ENCODE results near the gene ZNF566.
"Not testable (repeated sequence)": the region's sequence is repeated elsewhere in the genome, so short reads cannot be mapped to it uniquely, and the experiment has no call there.

ZNF566 gene

DNA sequence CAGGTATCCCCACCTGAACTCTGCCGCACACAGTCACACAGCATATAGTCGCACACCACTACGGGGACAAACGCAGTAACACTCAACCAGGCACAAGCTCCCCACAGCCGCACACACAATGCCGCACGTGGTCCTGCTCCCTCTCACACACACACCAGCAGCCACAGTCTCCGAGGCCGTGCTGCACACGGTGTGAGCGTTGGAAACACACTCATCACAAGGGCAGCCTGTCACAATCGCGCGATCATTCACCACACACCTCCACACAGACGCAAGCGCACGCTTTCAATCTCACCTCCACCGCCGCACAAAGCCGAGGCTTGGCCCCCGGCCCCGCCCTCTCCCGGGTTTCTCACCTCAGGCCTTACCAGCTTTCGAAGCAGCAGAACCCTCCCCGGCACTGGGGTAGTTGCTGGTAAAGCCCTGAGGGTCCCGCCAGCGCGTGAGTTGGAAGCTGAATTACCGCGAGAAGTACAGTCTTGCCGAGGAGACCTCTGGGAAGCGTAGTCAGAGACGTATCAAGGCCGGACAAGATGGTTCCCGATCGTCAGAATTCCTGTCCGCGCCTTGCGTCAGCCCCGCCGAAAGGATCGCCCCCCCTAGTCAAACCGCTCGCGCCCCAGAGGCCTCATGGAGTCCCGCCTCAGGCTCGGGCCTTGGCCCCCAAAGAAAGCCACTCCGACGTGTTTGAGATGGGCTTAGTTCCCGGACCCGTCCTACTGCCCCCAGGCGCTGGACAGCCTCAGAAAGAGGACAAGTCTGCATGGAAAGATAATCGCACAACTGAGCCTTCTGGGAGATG lies at the start of gene ZNF566:
Gene ZNF566, minus strand, starts transcription at position 444 of the 802 bp plus-strand sequence. CDS start 13,004 bp downstream, outside the sequence.
- DNase-seq: peak; percentile 100

DNA sequence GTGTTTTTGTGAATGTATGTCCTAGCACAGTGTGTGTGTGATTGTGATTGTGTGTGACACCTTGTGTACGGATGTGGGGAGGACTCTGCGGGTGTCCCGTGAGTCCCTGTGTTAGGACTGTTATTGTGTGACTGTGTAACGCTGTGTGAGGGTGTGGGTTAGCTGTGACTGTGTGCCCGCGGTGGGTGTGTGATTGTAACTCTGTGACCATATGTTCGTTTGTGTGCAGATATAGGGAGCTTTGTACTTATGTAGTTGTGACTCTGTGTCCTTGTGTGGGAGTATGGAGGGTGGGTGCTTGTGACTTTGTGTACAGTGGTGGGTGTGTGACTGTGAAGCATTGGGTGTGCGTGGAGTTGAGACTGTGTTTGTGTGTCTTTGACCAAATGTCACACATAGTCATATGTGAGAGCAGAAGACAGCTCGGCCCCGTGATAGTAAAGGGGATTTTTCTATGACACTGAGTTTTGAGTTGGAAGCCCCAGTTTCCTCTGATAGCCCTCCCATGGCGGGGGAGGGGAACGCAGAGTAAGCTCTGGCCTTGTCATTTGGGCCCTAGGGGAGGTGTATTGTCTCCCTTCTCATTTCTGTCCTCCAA lies 39.7 kb upstream of the ZNF566 start:
- DNase-seq: no peak

DNA sequence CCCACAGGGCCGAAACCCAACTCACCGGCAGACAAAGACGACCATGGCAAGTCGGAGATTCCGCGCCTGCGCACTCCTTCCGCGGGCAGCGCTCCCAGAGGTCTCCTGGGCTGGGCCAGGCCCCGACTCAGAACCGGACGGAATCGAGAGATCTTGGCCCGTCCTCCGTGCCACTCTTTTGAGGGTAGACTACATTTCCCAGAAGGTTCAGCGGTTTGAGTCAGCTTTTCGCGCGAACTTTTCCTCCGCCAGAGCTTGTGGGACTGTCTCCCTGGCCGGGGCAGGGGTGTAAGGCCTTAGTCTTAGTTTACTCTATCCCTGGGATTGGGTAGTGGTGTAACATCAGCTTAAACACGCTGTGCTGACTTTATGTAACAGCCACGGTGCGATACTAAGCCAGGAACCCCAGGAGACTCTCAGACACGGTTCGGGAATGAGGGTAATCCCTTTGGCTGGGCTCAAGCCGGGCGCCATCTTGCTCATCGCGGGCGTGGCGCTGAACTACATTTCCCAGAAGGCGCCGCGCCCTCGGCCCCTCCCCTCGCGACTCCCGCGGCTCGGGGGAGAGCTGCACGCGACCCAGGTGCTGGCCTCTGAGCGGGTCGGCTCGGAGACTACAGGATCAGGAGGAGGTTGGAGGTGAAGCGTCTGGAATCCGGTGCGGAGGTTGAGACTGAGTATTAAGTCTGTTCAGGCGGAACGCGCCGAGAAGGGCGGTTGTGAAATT lies 39.0 kb upstream of the ZNF566 start, which contains the start of gene ZNF260:
Gene ZNF260, minus strand, starts transcription at position 78 of the 727 bp plus-strand sequence. CDS start 13,033 bp downstream, outside the sequence.
- DNase-seq: peak; percentile 99

DNA sequence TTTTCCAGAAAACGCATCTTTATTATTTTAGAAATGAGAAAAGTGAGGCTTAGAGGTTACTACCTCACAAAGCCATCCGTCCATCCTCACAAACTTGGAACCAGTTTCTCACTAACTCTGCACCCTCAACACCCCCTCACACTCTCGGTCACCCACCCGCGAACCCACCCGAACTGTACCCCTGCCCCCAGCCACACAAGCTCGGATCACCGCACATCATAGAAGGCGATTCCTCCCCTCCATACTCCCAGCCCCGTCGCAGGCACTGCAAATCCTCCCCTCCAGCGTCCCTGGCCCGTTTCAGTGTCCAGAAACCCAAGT lies 38.5 kb upstream of the ZNF566 start:
- no peak for DNase-seq

DNA sequence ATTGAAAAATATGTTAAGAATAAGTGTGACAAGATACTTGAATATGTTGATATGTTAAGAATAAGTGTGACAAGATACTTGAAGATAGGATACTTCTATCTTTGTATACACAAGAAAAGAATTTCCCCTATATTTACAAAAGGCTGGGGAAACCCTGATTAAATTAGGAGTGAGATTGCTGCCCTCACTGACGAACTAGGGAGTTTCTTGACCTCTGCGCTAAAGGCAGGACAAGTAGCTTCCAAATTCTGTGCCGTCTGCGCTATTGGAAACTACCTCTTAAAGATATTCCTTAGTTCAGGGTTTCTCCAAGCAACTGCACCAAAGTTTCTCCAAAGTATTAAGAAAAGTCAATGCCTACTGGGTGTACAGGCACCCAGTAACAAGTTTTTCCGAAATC lies 38.0 kb upstream of the ZNF566 start:
- DNase-seq: no peak

DNA sequence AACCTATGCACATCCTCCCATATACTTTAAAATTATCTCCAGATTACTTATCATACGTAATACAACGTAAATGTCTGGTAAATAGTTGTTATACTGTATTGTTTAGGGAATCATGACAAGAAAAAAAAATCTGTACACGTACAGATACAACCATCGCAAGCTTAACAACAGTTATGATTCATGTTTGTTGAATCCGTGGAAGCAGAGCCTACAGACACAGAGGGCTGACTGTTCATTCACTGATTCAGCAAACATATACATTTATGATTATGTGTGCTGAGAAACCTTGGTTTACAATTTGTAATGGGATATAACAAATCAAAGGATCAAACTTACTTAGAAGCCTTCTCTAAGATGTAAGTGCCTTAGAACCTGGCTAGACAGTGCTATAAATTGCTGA lies 37.2 kb upstream of the ZNF566 start:
- no peak for DNase-seq

DNA sequence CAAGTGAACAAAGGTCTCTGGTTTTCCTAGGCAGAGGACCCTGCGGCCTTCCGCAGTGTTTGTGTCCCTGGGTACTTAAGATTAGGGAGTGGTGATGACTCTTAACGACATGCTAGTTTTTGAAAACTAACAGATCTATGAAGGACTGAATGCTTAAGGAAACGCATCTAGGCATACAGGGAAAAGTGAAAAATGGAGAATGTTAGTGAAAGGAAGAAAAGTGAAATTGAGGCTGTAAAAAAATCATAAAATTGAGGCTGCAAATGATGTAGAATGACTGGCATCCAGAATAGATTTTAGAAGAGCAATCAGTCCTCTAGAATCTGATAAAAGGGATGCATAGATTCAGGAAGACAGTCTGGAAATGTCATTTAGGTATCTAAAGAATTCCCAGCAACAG lies 35.3 kb upstream of the ZNF566 start:
- no peak for DNase-seq

DNA sequence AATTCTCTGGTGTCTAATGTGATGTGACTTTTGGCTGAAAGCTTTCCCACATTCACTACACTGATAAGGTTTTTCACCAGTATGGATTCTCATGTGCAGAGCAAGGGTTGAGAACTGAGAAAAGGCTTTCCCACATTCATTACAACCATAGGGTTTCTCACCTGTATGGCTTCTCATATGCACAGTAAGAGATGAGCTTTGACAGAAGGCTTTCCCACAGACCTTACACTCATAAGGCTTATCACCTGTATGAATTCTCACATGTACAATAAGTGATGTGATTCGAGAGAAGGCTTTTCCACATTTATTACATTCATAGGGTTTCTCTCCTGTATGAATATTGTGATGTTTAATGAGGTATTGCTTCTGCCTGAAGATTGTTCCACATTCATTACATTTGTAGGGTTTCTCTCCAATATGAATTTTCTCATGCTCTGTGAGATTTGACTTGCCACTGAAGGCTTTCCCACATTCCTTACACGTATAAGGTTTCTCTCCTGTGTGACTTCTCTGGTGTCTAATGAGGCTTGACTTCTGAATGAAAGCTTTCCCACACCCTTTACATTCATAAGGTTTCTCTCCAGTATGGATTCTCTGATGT lies 24.8 kb upstream of the ZNF566 start:
- DNase-seq: no peak

DNA sequence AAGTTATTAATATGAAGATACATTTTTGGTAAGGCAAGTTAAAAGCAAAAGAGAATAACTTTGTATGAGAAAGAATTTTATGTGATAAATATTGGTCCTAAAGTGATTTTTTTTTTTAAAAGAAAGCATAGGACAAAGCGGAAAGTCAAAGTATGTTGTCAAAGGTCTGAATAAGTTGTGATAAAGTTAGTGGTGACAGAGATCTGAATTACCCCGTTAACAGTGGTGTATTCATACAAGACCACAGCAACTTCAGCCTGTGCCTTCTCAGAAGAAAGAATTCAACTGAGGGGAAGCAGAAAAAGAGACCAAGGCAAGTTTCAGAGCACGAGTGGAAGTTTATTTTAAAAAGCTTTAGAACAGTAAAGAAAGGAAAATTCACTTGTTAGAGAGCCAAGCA lies 19.0 kb upstream of the ZNF566 start:
- no peak for DNase-seq

DNA sequence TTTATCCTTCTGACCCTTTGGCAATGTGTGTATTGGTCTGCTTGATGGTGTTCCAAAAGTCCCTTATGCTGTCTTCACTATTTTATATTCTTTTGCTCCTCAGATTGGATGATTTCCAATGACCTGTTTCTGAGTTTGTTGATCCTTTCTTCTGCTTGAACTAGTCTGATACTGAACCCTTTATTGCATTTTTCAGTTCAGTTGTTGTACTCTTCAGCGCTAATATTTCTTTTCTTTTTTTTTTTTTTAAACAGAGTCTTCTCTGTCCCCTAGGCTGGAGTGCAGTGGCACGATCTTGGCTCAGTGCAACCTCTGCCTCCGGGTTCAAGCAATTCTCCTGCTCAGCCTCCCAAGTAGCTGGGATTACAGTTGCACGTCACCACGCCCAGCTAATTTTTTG lies 12.6 kb upstream of the ZNF566 start:
- no peak for DNase-seq

DNA sequence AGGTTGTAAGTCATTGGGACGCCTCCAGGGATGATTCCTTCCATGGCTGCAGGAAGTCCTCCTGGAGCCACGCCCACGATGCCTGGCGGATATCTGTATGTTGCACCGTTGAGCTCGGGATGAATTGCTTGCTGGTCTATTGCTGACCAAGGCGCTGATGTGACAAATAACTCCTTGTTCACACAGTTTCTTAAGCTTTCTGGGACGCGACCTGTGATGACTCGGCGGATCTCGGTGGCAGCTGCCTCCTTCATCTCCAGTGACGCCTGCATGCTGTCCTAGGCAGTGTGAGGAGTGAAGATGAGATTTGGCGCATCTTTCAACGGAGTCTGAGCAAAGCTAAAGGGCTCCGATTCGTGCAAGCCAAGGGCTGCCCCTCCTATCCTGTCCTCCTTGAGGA lies 7.6 kb upstream of the ZNF566 start:
- no peak for DNase-seq

DNA sequence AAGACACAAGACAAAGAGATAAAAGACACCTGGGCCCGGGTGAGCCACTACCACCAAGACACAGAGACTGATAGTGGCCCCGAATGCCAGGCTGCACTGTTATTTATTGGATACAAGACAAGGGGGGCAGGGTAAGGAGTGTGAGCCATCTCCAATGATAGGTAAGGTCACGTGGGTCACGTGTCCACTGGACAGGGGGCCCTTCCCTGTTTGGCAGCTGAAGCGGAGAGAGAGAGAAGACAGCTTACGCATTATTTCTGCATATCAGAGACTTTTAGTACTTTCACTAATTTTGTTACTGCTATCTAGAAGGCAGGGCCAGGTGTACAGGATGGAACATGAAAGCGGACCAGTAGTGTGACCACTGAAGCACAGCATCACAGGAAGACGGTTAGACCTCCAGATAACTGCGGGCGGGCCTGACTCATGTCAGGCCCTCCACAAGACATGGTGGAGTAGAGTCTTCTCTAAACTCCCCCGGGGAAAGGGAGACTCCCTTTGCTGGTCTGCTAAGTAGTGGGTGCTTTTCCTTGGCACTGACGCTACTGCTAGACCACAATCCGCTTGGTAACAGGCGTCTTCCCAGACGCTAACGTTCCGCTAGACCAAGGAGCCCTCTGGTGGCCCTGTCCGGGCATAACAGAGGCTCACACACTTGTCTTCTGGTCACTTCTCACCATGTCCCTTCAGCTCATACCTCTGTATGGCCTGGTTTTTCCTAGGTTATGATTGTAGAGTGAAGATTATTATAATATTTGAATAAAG lies 3.5 kb upstream of the ZNF566 start:
- DNase-seq: peak; percentile 54

DNA sequence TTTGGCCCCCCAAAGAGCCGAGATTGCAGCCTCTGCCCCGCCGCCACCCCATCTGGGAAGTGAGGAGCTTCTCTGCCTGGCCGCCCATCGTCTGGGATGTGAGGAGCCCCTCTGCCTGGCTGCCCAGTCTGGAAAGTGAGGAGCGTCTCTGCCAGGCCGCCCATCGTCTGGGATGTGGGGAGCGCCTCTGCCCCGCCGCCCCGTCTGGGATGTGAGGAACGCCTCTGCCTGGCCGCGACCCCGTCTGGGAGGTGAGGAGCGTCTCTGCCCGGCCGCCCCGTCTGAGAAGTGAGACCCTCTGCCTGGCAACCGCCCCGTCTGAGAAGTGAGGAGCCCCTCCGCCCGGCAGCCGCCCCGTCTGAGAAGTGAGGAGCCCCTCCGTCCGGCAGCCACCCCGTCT lies 1.5 kb upstream of the ZNF566 start:
- not testable (repeated sequence) for DNase-seq

DNA sequence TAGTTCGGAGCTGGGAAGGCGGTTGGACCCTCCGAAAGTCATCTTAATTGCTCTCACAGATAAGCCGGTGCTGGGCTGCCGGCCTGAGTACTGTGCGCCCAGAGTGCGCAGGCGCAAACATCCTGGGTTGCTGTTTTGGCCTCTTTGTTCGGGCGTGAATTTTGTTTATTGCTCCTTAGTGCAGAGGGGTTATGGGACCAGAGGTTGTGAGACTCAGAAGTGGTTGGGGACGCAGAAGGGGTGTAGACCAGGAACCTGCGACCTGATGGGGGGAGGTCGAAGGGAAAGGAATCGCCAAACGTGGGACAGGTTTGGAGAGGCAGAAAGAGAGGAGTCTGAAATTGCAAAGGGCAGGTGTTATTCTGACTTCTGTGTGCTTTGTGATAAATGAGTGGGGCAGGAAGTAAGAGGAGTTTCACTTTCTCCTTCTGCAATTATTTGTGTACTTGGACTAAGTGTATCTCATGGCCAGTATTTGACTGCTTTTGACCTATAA lies 607 bp upstream of the ZNF566 start:
- peak; percentile 100 for DNase-seq

DNA sequence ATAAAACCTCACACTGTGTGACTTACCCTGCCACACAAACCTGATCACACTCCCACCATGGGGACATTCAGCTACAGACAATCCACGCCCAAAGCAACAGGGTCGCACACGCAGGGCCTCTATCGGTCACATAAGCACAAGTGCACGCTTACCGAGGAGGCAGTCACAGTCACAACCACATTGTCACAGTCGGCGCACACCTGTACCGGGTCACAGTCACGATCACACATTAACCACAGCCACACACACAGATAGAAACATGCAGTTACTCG lies 579 bp downstream of the ZNF566 start:
- DNase-seq: peak; percentile 69

DNA sequence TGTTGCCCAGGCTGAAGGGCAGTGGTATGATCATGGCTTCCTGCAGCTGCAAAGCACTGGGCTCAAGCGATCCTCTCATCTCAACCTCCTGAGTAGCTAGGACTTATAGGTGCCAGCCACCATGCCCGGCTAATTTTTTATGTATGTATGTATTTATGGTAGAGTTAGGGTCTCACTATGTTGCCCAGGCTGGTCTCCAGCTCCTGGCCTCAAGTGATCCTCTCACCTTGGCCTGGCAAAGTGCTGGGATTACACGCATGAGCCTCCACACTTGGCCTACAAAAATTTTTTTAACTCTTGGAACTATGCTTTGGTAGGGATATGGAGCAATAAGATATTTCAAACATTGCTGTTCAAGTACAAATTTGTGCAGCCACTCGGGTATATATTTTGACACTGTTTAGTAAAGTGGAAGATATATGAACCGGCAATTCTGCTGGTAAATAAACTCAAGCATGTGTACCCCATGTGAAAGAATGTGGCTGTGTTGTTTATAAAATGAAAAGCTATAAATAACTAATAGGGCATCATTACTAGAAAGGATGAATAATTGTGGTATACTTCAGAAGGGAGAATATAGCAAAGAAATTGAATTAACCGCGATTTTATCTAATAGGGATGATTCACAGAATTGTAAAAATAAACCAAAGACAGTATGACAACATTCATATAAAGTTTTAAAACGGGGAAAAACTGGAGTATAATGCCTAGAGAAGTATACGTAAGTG lies 1.1 kb downstream of the ZNF566 start:
- no peak for DNase-seq

DNA sequence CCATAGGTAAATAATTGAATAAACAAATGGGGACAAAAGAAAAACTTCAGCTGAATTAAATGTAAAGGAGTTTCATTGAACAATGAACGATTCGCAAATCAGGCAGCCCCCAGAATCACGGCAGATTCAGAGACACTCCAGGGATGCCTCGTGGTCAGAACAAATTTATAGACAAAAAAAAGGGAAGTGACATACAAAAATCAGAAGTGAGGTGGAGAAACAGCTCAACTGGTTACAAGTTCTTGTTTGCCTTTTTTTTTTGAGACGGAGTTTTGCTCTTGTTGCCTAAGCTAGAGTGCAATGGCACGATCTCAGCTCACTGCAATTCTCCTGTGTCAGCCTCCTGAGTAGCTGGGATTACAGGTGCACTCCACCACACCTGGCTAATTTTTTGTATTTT lies 5.7 kb downstream of the ZNF566 start:
- no peak for DNase-seq

DNA sequence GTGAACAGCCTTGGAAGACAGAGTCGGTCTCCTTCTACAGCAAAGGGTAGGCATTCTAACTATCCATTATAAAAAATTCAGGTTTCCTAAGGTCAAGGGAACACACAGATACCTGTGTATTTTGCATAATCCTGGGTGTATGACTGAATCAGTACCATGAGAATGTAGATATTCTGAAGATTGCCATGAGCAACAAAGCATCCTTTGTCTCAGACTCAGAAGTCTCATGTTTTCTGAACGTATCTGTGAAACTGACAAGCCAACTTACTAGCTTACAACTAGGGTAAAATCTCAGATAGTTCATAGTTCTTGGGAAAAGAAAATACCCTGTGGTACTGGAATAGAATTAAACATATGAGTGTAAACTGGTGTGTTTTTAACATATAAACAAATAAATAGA lies 6.5 kb downstream of the ZNF566 start:
- DNase-seq: no peak

DNA sequence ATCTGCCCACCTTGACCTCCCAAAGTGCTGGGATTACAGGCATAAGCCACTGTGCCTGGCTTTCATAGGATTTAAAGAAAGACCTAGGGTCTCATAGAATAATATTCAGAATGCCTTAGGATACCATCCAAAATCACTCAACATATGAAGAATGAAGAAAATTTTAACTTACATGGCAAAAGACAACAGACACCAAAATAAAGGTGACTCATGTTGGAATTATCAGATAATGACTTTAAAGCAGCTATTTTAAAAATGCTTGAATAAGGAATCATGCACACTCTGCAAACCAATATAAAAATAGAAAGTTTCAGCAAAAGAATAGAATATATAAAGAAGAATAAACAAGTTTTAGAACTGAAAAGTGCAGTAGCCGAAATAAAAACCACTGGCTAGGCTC lies 29.3 kb downstream of the ZNF566 start:
- DNase-seq: no peak

DNA sequence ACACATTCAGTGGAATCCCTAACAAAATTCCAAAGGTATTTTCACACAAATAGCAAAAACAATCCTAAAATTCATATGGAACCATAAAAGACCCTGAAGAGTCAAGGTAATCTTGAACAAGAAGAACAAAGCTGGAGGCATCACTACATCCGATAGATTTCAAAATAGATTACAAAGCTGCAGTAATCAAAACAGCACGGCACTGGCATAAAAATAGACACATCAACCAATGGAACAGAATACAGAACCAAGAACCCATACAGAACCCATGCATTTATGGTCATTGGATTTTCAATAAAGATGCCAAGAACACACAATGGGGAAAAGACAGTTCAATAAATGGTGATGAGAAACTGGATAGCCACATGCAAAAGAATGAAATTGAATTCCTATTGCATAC lies 32.5 kb downstream of the ZNF566 start:
- DNase-seq: no peak

DNA sequence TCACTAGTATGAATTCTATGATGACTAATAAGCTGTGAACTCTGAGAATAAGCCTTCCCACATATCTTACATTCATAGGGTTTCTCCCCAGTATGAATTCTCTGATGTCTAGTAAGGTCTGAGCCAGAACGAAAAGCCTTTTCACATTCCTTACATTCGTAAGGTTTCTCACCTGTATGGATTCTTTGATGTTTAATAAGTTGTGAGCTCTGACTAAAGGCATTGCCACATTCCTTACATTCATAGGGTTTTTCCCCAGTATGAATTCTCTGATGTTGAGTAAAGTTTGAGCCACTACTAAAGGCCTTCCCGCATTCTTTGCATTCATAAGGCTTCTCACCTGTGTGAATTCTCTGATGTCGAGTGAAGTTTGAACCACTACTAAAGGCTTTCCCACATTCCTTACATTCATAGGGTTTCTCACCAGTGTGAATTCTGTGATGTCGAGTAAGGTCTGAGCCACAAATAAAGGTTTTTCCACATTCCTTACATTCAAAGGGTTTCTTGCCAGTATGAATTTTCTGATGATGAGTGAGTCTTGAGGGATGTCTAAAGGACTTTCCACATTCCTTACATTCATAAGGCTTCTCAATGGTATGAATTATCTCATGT lies 40.2 kb downstream of the ZNF566 start:
- DNase-seq: no peak

DNA sequence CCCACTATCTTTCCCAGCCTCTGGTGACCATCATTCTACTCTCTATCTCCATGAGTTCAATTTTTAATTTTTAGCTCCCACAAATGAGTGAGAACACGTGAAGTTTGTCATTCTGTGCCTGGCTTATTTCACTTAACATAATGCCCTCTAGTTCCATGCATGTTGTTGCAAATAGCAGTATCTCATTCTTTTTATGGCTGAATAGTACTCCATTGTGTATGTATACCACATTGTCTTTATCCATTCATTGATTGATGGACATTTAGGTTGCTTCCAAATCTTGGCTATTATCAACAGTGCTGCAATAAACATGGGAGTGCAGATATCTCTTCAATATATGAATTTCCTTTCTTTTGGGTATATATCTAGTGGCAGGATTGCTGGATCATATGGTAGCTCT lies 48.0 kb downstream of the ZNF566 start:
- DNase-seq: no peak
